ENCODE data around the gene ZNF518B. TPM values are rescaled to one million over a fixed set of nuclear protein-coding genes. Genes with fewer than 3 reads are reported as not detected.

The ZNF518B gene
- total RNA-seq, 1 experiment from 2014 or later = 1.5 TPM

- Mint-ChIP-seq H3K36me3 (ENCODE audit: insufficient read depth, unreplicated experiment) (no peaks in the 10 kb centered on the region), H3K9me3 (ENCODE audit: unreplicated experiment) (peaks cover 10% of the 10 kb centered on the region), H3K27ac (ENCODE audit: low read depth, unreplicated experiment) (no peak overlapping the region), H3K4me1 (ENCODE audit: insufficient read depth, unreplicated experiment) (no peaks in the 10 kb centered on the region), H3K4me3 (ENCODE audit: unreplicated experiment) (no peak overlapping the region), H3K27me3 (ENCODE audit: insufficient read depth, unreplicated experiment) (no peaks in the 10 kb centered on the region)
- intact Hi-C loops (cut with micrococcal nuclease) = no loop called here
- POLR2A ChIA-PET = no interaction called here
- CTCF ChIA-PET = interaction anchor here (1.3 kb wide), 1 partner anchor 23 kb away, joined by 4 read pairs; no protein-coding TSS in a partner anchor
- no peak for DNase-seq (ENCODE audit: unreplicated experiment)
- TF ChIP-seq CTCF (IDR thresholded peaks at IDR 0.05; ENCODE audit: unreplicated experiment) = no peak
- BruUV-seq (replicated peaks) = no TSS peak
Measured at GRCh38 chr4:10502717-10503116, 45.5 kb upstream of the ZNF518B start.

- DNase-seq (ENCODE audit: unreplicated experiment) = no peak
- BruUV-seq (replicated peaks) = no TSS peak
- no peak overlapping the region for H3K4me3 Mint-ChIP-seq (ENCODE audit: unreplicated experiment)
- no peak overlapping the region for H3K27ac Mint-ChIP-seq (ENCODE audit: low read depth, unreplicated experiment)
- intact Hi-C loops (cut with micrococcal nuclease) = no loop called here
- no peaks in the 10 kb centered on the region for H3K4me1 Mint-ChIP-seq (ENCODE audit: insufficient read depth, unreplicated experiment)
- no peak for TF ChIP-seq CTCF (IDR thresholded peaks at IDR 0.05; ENCODE audit: unreplicated experiment)
- ChIA-PET CTCF (interaction anchor here (0.8 kb wide), 1 partner anchor 12 kb away, joined by 3 read pairs; no protein-coding TSS in a partner anchor), POLR2A (no interaction called here)
- peaks cover 10% of the 10 kb centered on the region for H3K9me3 Mint-ChIP-seq (ENCODE audit: unreplicated experiment)
- H3K36me3 Mint-ChIP-seq (ENCODE audit: insufficient read depth, unreplicated experiment) = no peaks in the 10 kb centered on the region
- no peaks in the 10 kb centered on the region for H3K27me3 Mint-ChIP-seq (ENCODE audit: insufficient read depth, unreplicated experiment)
Measured at GRCh38 chr4:10500776-10501175, 43.5 kb upstream of the ZNF518B start.

- Mint-ChIP-seq H3K27me3 (ENCODE audit: insufficient read depth, unreplicated experiment) (no peaks in the 10 kb centered on the region), H3K9me3 (ENCODE audit: unreplicated experiment) (no peaks in the 10 kb centered on the region), H3K36me3 (ENCODE audit: insufficient read depth, unreplicated experiment) (no peaks in the 10 kb centered on the region), H3K4me1 (ENCODE audit: insufficient read depth, unreplicated experiment) (no peaks in the 10 kb centered on the region), H3K27ac (ENCODE audit: low read depth, unreplicated experiment) (no peak overlapping the region), H3K4me3 (ENCODE audit: unreplicated experiment) (no peak overlapping the region)
- TF ChIP-seq CTCF (IDR thresholded peaks at IDR 0.05; ENCODE audit: unreplicated experiment) = no peak
- POLR2A ChIA-PET = no interaction called here
- DNase-seq (ENCODE audit: unreplicated experiment) = no peak
- BruUV-seq (replicated peaks) = no TSS peak
- CTCF ChIA-PET = interaction anchor here (1.3 kb wide), 1 partner anchor 53 kb away, joined by 5 read pairs; no protein-coding TSS in a partner anchor
- intact Hi-C loops (cut with micrococcal nuclease) = no loop called here
Measured at GRCh38 chr4:10496200-10496599, 39.0 kb upstream of the ZNF518B start.

GRCh38 chr4:10495651-10496050 is 38.4 kb upstream of the ZNF518B start:
- Mint-ChIP-seq H3K4me1 (ENCODE audit: insufficient read depth, unreplicated experiment) (no peaks in the 10 kb centered on the region), H3K9me3 (ENCODE audit: unreplicated experiment) (no peaks in the 10 kb centered on the region), H3K36me3 (ENCODE audit: insufficient read depth, unreplicated experiment) (no peaks in the 10 kb centered on the region), H3K27me3 (ENCODE audit: insufficient read depth, unreplicated experiment) (no peaks in the 10 kb centered on the region), H3K27ac (ENCODE audit: low read depth, unreplicated experiment) (no peak overlapping the region), H3K4me3 (ENCODE audit: unreplicated experiment) (no peak overlapping the region)
- CTCF ChIA-PET = interaction anchor here (1.3 kb wide), 1 partner anchor 54 kb away, joined by 5 read pairs; no protein-coding TSS in a partner anchor
- intact Hi-C loops (cut with micrococcal nuclease) = no loop called here
- no TSS peak for BruUV-seq (replicated peaks)
- TF ChIP-seq CTCF (IDR thresholded peaks at IDR 0.05; ENCODE audit: unreplicated experiment) = no peak
- DNase-seq (ENCODE audit: unreplicated experiment) = no peak
- POLR2A ChIA-PET = no interaction called here
